HG03108 (cell line): ENCODE results near the gene ANTKMT.
"Not testable (repeated sequence)": the region's sequence is repeated elsewhere in the genome, so short reads cannot be mapped to it uniquely, and the experiment has no call there.

ENCODE experiments used
- ATAC-seq: cut with Tn5 transposase; IDR thresholded peaks from one replicate; pipeline ENCODE4 v1.9.1; 2021; ENCODE audit warnings: moderate library complexity; ENCODE audit not compliant: unreplicated experiment

The ANTKMT gene

GRCh38 chr16:740459-740763 lies 19.5 kb downstream of the ANTKMT start:
- no peak for ATAC-seq

- peak; percentile 69 for ATAC-seq
Observed at GRCh38 chr16:740764-741505, 20.0 kb downstream of the ANTKMT start, which contains the start of gene CIAO3. Gene CIAO3, minus strand, starts transcription at chr16:740997. Its CDS starts 12 bp downstream, at chr16:740985.

- ATAC-seq, result no peak
Observed at GRCh38 chr16:741986-742629, 21.2 kb downstream of the ANTKMT start.

- not testable (repeated sequence) for ATAC-seq
Observed at GRCh38 chr16:742894-743293, 21.9 kb downstream of the ANTKMT start.

- ATAC-seq, result no peak
Observed at GRCh38 chr16:743794-744500, 23.0 kb downstream of the ANTKMT start.

- ATAC-seq, result no peak
Observed at GRCh38 chr16:745739-746138, 24.8 kb downstream of the ANTKMT start.

- no peak for ATAC-seq
Observed at GRCh38 chr16:746637-747036, 25.7 kb downstream of the ANTKMT start.

- ATAC-seq, result no peak
Observed at GRCh38 chr16:747978-748746, 27.2 kb downstream of the ANTKMT start.

- no peak for ATAC-seq
Observed at GRCh38 chr16:749010-749409, 28.1 kb downstream of the ANTKMT start.

- no peak for ATAC-seq
Observed at GRCh38 chr16:750485-750884, 29.5 kb downstream of the ANTKMT start.

- no peak for ATAC-seq
Observed at GRCh38 chr16:751152-752006, 30.4 kb downstream of the ANTKMT start.

- no peak for ATAC-seq
Observed at GRCh38 chr16:752007-752312, 31.0 kb downstream of the ANTKMT start.

- not testable (repeated sequence) for ATAC-seq
Observed at GRCh38 chr16:754121-754607, 33.2 kb downstream of the ANTKMT start.

- ATAC-seq, result no peak
Observed at GRCh38 chr16:754656-755055, 33.7 kb downstream of the ANTKMT start.

GRCh38 chr16:756428-756827 lies 35.5 kb downstream of the ANTKMT start:
- no peak for ATAC-seq

GRCh38 chr16:759110-759910 lies 38.4 kb downstream of the ANTKMT start:
- ATAC-seq, result no peak

GRCh38 chr16:760065-760464 lies 39.1 kb downstream of the ANTKMT start:
- no peak for ATAC-seq

- no peak for ATAC-seq
Observed at GRCh38 chr16:760545-761343, 39.8 kb downstream of the ANTKMT start, which contains the start of gene MSLN. Gene MSLN, plus strand, starts transcription at chr16:760734. Its CDS starts 1,947 bp downstream, at chr16:762681.
